H1 (cell line): ENCODE measurements around the gene C1orf210.

Source experiments
- CTCF ChIP-seq, 3 experiments: IDR thresholded peaks; 1 replicate in 2 of 3; 2 replicates in 1 of 3; pipeline versions ENCODE4 v1.5.1 to v1.6.1; 2011; ENCODE audit warnings: low read length in 3 of 3, mild to moderate bottlenecking in 3 of 3, inconsistent platforms in 2 of 3, low read depth in 1 of 3, moderate library complexity in 1 of 3; ENCODE audit not compliant: insufficient read depth in 1 of 3; ENCODE audit errors: control extremely low read depth in 1 of 3
- EGR1 ChIP-seq: IDR thresholded peaks from 2 replicates; pipeline ENCODE4 v1.6.1; 2011; ENCODE audit warnings: low read depth, low read length, borderline replicate concordance
- GABPA ChIP-seq: IDR thresholded peaks from 2 replicates; pipeline ENCODE4 v1.6.1; 2011; ENCODE audit warnings: mild to moderate bottlenecking, low read length, moderate library complexity, borderline replicate concordance; ENCODE audit not compliant: insufficient read depth
- MAX ChIP-seq: IDR thresholded peaks from 2 replicates; pipeline ENCODE4 v1.6.1; 2012; ENCODE audit warnings: inconsistent platforms
- POLR2A ChIP-seq, 2 experiments: IDR thresholded peaks; 1 replicate in 1 of 2; 2 replicates in 1 of 2; pipeline ENCODE4 v1.6.1; 2011; ENCODE audit warnings: low read depth in 2 of 2, low read length in 2 of 2, mild to moderate bottlenecking in 2 of 2; ENCODE audit errors: control extremely low read depth in 1 of 2
- RAD21 ChIP-seq, 2 experiments: IDR thresholded peaks in 1 of 2; conservative IDR thresholded peaks in 1 of 2; 2 replicates each; pipeline ENCODE4 v1.6.1; 2011; ENCODE audit warnings: low read depth in 2 of 2, low read length in 2 of 2, improper control_type of control experiment in 1 of 2, inconsistent platforms in 1 of 2, mild to moderate bottlenecking in 1 of 2, moderate library complexity in 1 of 2
- SAP30 ChIP-seq: fragments of 300-600 bp; sonication (generic); IDR thresholded peaks from 2 replicates; pipeline ENCODE4 v1.7.1; 2012; ENCODE audit warnings: low read length, moderate library complexity, mild to moderate bottlenecking, inconsistent platforms; ENCODE audit not compliant: insufficient read depth, insufficient replicate concordance
- TAF1 ChIP-seq: IDR thresholded peaks from 2 replicates; pipeline ENCODE4 v1.6.1; 2011; ENCODE audit warnings: mild to moderate bottlenecking, low read depth, low read length
- TEAD4 ChIP-seq: IDR thresholded peaks from 2 replicates; pipeline ENCODE4 v1.6.1; 2012; ENCODE audit warnings: low read depth, low read length, inconsistent platforms, mixed read lengths
- USF2 ChIP-seq: IDR thresholded peaks from 2 replicates; pipeline ENCODE4 v1.6.1; 2011; ENCODE audit warnings: low read length, improper control_type of control experiment
- TF ChIP-seq, protein P1 (sequence below): IDR thresholded peaks from 2 replicates; pipeline ENCODE4 v1.6.1; 2012; ENCODE audit warnings: inconsistent platforms
- TF ChIP-seq, protein P2 (sequence below): fragments of 300-600 bp; sonication (generic); IDR thresholded peaks from 2 replicates; pipeline ENCODE4 v1.7.1; 2012; ENCODE audit warnings: low read length, moderate library complexity, mild to moderate bottlenecking, inconsistent platforms; ENCODE audit not compliant: insufficient replicate concordance

GRCh38 chr1:43284546-43285110 lies 753 bp downstream of the C1orf210 start:
- TF ChIP-seq CTCF (IDR thresholded peaks at IDR 0.05; ENCODE audit: control extremely low read depth in 1 of 3, insufficient read depth in 1 of 3, low read depth in 1 of 3, low read length in 3 of 3) (no peak), EGR1 (no peak), SAP30 (no peak), GABPA (no peak), RAD21 (IDR thresholded peaks at IDR 0.05 in 1 of 2, conservative IDR thresholded peaks at IDR 0.05 in 1 of 2; ENCODE audit: low read depth in 2 of 2, low read length in 2 of 2) (no peak), TEAD4 (no peak), TAF1 (no peak), POLR2A (IDR thresholded peaks at IDR 0.05; ENCODE audit: control extremely low read depth in 1 of 2, low read depth in 2 of 2, low read length in 2 of 2) (no peak; a peak in 1 of 3 replicates), MAX (no peak), USF2 (no peak)
- TF ChIP-seq, protein P1, sequence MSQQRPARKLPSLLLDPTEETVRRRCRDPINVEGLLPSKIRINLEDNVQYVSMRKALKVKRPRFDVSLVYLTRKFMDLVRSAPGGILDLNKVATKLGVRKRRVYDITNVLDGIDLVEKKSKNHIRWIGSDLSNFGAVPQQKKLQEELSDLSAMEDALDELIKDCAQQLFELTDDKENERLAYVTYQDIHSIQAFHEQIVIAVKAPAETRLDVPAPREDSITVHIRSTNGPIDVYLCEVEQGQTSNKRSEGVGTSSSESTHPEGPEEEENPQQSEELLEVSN = no peak
- TF ChIP-seq, protein P2, sequence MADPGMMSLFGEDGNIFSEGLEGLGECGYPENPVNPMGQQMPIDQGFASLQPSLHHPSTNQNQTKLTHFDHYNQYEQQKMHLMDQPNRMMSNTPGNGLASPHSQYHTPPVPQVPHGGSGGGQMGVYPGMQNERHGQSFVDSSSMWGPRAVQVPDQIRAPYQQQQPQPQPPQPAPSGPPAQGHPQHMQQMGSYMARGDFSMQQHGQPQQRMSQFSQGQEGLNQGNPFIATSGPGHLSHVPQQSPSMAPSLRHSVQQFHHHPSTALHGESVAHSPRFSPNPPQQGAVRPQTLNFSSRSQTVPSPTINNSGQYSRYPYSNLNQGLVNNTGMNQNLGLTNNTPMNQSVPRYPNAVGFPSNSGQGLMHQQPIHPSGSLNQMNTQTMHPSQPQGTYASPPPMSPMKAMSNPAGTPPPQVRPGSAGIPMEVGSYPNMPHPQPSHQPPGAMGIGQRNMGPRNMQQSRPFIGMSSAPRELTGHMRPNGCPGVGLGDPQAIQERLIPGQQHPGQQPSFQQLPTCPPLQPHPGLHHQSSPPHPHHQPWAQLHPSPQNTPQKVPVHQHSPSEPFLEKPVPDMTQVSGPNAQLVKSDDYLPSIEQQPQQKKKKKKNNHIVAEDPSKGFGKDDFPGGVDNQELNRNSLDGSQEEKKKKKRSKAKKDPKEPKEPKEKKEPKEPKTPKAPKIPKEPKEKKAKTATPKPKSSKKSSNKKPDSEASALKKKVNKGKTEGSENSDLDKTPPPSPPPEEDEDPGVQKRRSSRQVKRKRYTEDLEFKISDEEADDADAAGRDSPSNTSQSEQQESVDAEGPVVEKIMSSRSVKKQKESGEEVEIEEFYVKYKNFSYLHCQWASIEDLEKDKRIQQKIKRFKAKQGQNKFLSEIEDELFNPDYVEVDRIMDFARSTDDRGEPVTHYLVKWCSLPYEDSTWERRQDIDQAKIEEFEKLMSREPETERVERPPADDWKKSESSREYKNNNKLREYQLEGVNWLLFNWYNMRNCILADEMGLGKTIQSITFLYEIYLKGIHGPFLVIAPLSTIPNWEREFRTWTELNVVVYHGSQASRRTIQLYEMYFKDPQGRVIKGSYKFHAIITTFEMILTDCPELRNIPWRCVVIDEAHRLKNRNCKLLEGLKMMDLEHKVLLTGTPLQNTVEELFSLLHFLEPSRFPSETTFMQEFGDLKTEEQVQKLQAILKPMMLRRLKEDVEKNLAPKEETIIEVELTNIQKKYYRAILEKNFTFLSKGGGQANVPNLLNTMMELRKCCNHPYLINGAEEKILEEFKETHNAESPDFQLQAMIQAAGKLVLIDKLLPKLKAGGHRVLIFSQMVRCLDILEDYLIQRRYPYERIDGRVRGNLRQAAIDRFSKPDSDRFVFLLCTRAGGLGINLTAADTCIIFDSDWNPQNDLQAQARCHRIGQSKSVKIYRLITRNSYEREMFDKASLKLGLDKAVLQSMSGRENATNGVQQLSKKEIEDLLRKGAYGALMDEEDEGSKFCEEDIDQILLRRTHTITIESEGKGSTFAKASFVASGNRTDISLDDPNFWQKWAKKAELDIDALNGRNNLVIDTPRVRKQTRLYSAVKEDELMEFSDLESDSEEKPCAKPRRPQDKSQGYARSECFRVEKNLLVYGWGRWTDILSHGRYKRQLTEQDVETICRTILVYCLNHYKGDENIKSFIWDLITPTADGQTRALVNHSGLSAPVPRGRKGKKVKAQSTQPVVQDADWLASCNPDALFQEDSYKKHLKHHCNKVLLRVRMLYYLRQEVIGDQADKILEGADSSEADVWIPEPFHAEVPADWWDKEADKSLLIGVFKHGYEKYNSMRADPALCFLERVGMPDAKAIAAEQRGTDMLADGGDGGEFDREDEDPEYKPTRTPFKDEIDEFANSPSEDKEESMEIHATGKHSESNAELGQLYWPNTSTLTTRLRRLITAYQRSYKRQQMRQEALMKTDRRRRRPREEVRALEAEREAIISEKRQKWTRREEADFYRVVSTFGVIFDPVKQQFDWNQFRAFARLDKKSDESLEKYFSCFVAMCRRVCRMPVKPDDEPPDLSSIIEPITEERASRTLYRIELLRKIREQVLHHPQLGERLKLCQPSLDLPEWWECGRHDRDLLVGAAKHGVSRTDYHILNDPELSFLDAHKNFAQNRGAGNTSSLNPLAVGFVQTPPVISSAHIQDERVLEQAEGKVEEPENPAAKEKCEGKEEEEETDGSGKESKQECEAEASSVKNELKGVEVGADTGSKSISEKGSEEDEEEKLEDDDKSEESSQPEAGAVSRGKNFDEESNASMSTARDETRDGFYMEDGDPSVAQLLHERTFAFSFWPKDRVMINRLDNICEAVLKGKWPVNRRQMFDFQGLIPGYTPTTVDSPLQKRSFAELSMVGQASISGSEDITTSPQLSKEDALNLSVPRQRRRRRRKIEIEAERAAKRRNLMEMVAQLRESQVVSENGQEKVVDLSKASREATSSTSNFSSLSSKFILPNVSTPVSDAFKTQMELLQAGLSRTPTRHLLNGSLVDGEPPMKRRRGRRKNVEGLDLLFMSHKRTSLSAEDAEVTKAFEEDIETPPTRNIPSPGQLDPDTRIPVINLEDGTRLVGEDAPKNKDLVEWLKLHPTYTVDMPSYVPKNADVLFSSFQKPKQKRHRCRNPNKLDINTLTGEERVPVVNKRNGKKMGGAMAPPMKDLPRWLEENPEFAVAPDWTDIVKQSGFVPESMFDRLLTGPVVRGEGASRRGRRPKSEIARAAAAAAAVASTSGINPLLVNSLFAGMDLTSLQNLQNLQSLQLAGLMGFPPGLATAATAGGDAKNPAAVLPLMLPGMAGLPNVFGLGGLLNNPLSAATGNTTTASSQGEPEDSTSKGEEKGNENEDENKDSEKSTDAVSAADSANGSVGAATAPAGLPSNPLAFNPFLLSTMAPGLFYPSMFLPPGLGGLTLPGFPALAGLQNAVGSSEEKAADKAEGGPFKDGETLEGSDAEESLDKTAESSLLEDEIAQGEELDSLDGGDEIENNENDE = no peak
